Omental fat pad (tissue), 4 donors: Measurements from ENCODE around the gene CD33. TPM values are rescaled to one million over a fixed set of nuclear protein-coding genes. Genes with fewer than 3 reads are reported as not detected.

ENCODE experiments used
- ATAC-seq: fragments of 150-250 bp; one replicate; pipeline ENCODE4 v1.9.1; 2016; ENCODE audit warnings: mild to moderate bottlenecking, moderate library complexity; ENCODE audit not compliant: low FRiP score
- DNase-seq: peaks from one replicate; pipeline ENCODE4 v3.0.0-alpha.2; 2019; ENCODE audit warnings: low spot score
- total RNA-seq, 4 donors: library from RNA; depleted of rRNA; stranded (reverse); fragments of >200 nt; gene quantifications; one replicate each; pipeline ENCODE4 v1.1.0, GENCODE V29; 2016
- TF ChIP-seq, protein P1 (sequence below), 3 donors: fragments of 450-650 bp; IDR thresholded peaks; one replicate each; pipeline ENCODE4 v1.5.1; 2016 to 2017; ENCODE audit warnings: antibody characterized with exemption in 3 of 3, mild to moderate bottlenecking in 3 of 3, moderate library complexity in 2 of 3

Gene CD33
- total RNA-seq, 4 donors from 2014 or later: 7.1 to 22.3 (median 18.0) TPM

DNA sequence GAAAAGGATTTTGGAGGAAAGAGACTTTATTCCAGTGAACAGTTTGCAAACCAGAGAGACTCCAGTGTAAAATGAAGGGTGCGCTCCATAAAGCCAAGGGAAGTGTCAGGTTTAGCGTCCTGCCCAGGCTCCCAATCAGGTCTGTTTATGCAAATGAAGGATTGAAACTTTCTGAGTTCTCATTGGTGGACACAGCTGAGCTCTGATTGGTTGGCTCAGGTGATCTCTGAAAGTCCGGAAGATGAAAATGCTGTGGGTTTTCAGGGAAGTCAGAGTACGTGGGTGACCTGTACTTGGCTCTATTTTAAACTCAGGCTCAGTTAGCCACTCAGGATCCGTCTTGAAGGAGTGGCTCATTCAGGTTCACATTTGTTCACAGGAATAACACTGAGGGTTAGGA lies 28.7 kb upstream of the CD33 start:
- TF ChIP-seq, protein P1, sequence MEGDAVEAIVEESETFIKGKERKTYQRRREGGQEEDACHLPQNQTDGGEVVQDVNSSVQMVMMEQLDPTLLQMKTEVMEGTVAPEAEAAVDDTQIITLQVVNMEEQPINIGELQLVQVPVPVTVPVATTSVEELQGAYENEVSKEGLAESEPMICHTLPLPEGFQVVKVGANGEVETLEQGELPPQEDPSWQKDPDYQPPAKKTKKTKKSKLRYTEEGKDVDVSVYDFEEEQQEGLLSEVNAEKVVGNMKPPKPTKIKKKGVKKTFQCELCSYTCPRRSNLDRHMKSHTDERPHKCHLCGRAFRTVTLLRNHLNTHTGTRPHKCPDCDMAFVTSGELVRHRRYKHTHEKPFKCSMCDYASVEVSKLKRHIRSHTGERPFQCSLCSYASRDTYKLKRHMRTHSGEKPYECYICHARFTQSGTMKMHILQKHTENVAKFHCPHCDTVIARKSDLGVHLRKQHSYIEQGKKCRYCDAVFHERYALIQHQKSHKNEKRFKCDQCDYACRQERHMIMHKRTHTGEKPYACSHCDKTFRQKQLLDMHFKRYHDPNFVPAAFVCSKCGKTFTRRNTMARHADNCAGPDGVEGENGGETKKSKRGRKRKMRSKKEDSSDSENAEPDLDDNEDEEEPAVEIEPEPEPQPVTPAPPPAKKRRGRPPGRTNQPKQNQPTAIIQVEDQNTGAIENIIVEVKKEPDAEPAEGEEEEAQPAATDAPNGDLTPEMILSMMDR (IDR thresholded peaks at IDR 0.05): no peak
- no peak for DNase-seq
- no peak for ATAC-seq

DNA sequence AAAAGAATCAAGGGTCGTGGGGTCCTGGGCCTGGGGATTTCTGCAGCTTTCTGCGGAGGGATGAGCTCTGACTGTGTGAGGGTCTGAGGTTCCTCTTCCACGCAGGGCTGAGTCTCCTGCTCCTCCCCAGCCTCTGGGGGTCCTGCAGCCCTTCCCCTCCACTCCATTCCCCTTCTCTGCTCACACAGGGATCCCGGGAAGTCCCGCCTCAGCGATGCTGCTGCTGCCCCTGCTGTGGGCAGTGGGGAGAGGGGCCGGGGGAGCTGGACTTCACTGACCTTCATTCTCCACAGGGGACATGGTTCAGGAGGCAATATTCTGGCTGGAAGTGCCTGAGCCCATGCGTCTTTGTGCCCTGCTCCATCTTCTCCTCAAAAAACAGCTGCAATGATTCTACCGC lies 26.2 kb upstream of the CD33 start:
- ATAC-seq (no peak), DNase-seq (no peak)
- TF ChIP-seq, protein P1 (IDR thresholded peaks at IDR 0.05): no peak

DNA sequence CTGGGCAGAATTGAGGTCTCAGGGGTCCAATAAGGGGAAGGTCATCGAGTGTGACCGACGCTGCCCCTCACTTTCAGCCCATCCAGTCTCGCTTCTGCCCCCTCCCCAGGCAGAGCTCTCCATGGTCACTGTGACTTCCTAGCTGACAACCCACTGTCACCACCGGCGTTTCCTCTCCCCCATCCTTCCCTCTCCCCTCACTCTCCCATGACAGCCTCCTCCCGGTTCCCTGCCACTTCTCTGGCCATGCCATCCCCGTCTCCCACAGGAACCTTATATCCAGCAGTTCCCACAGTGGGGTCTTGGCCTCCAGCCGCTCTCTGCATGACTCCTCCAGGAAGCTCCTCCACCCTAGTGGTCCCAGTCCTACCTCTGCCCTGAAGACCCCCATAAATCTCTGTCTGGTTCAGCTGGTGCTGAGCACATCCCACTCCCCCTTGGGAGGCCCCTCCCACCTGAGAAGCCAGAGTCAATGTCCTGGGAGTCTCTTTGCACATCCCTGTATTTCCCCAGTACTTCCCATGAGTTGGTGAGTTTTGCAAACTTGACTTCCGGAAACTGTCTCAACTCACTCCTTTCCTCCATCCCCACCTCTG lies 24.7 kb upstream of the CD33 start:
- DNase-seq: no peak
- TF ChIP-seq, protein P1 (IDR thresholded peaks at IDR 0.05): no peak
- ATAC-seq: no peak

DNA sequence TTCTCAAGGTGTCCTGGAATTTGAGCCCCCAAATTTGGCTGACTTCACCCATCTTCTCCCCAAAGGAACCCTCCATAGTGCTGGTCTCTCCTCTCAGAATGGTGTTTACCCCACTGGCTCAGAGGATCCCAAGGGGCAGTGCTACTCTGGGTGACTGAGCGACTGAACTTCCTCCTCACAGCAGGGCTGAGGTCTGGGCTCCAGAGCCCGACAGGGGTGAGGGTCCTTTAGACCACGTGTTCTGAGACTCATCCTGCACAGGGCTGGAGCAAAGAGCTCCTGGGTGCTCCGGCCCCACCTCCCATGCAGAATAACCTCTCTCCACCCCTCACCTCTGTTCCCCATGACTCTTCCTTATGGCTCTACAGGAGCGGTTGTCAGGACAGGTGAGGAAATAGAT lies 23.2 kb upstream of the CD33 start:
- ATAC-seq (no peak), DNase-seq (no peak)
- TF ChIP-seq, protein P1 (IDR thresholded peaks at IDR 0.05): no peak

DNA sequence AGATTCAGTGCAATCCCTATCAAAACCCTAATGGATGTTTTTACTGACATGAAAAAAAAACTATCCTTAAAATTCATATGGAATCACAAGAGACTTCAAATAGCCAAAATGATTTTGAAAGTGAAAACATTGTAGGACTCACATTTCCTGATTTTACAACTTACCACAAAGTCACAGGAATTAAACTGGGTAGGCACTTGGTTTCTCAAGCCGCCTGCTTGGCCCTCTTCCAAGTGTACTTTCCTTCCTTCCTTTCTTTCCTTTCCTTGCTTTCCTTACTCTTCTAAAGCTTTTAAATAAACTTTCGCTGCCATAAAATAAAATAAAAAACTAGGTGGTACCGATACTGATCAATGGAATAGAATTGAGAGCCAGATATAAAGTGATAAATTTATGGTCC lies 21.0 kb upstream of the CD33 start:
- TF ChIP-seq, protein P1 (IDR thresholded peaks at IDR 0.05): no peak
- no peak for DNase-seq
- ATAC-seq: no peak

DNA sequence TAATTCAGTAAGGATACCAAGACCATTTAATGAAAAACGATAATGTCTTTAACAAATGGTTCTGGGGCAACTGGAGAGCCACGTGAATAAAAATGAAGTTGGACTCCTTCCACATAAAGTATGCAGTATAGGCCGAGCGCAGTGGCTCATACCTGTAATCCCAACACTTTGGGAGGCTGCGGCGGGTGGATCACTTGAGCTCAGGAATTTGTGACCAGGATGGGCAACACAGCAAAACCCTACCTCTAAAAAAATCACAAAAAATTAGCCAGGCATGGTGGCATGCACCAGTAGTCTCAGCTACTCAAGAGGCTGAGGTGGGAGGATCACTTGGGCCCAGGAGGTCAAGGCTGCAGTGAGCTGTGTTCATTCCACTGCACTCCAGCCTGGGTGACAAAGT lies 20.6 kb upstream of the CD33 start:
- TF ChIP-seq, protein P1 (IDR thresholded peaks at IDR 0.05): no peak
- DNase-seq (no peak), ATAC-seq (no peak)

DNA sequence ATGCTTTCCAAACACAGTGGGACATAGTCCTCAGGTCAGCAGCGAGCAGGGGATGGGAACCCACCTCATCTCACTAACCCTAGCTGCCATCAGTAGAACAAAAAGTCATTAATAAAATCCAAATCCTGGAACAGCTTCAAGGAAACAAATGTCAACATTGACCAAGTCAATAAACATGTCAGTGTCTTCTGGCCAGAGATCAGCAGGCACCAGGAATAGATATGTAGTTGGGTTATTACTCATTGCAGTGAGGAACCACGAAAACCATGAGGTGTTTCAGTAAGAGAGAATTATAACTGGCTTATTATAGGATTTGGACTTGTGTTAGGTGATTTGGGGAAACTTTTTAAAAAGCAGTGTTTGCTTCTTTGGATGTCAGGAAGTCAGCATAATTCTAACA lies 17.1 kb upstream of the CD33 start:
- TF ChIP-seq, protein P1 (IDR thresholded peaks at IDR 0.05): no peak
- ATAC-seq (no peak), DNase-seq (no peak)
